GM19035 (cell line): Measurements from ENCODE around the gene MYO16.
A peak's percentile ranks its signal among the peaks of the same experiment; 100 is the strongest.

ENCODE experiments used
- ATAC-seq: cut with Tn5 transposase; IDR thresholded peaks from one replicate; pipeline ENCODE4 v1.9.1; 2021; ENCODE audit not compliant: unreplicated experiment

The MYO16 gene

DNA sequence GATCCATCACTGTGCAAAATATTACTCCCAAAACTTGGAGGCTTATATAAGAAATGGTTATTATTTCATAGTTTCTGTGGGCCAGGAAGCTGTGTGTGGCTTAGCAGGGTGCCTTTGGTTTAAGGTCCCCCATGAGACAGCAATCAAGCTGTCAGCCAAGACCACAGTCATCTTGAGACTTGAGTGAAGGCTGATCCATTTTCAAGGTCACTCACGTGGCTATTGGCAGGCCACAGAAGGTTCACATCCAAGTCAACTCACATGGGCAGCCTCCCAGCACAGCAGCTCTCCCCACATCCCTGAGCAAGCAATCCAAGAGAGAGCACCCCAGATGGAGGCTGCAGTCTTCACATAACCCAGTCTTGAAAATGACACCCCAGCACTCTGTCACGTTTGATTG is 537.4 kb downstream of the MYO16 start:
- ATAC-seq, result peak; percentile 17

DNA sequence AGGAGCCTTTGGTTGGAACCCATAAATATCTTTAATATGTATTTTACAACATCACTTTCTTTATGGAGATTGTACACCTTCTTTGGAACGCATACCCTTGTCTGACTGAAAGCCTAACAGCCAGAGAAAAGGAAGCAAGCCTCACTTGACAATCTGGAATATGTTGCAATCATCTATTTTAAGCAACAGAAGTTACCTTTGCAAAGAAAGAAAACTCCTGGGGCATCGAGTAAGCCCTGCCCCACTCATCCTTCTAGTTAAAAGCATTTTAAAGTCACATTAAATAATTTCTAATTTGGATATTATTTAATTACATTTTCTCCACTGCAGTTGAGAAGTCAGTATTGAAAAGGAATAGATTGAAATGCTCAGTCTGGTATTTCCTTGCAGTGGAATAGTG is 542.7 kb downstream of the MYO16 start:
- no peak for ATAC-seq

DNA sequence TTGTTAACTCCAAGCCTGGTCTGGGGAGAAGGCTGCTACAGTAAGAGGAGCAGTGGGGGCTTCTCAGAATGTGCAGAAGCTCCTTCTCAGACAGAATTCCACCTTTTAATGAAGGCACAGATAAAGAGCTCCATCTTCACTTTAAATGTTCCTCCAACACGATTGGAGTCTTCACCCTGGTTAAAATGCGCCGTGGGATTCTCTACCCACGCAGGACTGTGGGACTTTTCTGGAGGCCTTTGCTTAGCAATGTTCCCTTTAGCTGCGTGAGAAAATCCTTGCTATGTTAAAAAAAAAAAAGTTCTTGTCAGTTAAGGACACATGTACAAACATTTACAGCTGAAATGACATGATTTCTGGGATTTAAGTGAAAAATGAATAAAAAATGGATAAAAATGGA is 546.3 kb downstream of the MYO16 start:
- no peak for ATAC-seq

DNA sequence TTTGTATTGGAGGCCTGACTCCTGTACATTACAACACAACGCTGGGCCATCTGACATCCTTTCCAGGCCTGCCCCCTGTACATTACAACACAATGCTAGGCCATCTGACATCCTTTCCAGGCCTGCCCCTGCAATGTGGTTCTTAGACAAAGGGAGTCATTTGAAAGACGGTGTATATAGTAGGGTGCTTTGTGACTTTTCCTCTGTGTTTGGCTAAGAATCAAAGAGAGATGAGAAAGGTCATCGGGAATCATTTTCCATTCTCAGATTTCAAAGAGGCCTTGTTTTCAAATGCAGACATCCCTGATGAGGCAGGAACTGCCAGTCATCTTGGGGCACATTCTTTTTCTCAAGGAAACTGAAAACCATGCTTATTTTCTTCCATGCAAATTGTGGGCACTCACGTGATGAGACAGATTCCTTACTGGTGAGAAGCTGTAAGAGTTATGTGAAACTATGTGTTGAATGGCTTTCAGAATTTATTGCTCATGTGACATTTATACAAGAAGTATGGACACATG is 551.6 kb downstream of the MYO16 start:
- ATAC-seq, result no peak

DNA sequence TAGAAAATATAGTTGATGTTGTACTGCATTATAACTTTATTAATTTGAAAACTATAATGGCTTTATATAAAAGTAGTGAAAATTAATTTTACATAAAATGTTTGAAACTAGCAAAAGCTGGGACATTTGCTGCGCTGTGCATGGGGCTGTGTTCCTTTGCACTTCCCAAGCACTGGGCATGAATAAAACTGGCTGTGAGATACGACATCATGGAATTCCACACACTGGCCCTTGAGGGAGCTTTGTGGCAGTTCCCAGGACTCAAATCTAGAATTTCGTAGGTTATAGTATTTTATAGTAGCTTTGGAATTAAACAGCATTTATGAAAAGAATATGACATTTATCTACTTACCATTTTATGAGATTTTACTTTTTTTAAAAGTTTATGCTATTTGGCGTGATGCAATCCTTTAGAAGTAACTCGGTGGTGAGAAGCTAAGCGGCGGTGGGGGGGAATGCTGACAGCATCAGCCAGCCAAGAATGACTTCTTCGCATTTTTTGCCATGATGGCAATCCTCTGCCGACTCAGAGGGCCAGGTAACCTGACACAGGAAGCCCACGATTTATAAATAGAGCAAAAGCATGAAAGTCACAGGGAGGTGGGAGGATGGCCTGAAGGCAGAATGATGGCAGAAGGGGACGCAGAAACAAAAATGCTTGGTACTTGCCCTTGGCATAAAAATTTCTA is 553.5 kb downstream of the MYO16 start:
- ATAC-seq, result no peak

DNA sequence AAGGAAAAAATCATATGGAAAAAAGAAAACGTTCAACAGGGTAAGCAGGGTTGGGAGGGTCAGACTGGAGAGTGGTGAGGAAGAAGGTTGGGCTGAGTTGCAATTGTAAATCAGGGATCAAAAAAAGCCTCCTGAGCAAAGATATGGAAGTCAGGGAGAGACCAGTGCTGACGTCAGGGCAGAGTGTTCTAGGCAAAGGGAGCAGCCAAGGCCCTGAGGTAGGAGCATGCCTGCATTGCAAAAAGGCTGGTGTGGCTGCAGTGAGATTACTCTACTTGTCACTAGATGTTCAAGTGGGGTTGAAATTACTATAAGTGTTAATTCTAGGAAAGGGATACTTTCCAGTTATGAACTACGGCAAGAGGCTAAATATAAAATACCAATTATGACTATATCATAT is 562.0 kb downstream of the MYO16 start:
- ATAC-seq, result no peak

DNA sequence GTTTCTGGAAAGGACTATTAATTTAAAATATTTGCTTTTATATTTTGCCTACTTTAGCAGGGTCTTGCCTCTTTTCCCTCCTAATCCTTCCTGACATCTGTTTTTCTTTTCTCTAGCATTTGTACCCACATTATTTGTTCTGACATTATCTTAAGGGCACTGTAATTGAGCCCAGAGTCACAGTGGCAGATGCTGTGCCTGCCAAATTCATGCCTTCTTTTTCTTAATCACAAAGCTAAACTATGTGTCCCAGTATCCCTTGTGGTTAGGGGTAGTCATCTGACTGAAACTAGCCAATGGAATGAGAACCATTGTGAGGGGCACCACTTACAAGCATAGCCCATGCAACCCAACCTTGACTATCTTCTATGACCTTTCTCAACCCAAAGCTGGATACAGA is 562.9 kb downstream of the MYO16 start:
- ATAC-seq, result no peak

DNA sequence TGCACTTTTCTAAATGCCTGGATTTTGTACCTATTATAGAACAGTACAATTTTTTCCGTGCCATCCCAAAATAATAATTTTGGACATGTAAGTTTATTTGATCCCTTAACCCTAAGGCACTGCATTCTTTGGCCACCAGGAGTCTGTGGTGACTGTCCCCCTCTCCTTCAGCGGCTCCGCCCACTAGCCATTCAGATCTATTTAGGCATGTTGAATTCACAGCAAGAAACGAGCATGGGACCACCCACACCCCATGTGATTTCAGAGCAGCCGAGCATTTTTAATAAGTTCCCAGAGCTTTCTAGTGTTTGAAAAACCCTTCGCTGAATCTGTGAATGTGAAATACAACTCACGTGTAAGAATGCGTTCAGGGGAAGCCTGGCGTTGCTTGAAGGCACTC is 567.5 kb downstream of the MYO16 start:
- no peak for ATAC-seq

DNA sequence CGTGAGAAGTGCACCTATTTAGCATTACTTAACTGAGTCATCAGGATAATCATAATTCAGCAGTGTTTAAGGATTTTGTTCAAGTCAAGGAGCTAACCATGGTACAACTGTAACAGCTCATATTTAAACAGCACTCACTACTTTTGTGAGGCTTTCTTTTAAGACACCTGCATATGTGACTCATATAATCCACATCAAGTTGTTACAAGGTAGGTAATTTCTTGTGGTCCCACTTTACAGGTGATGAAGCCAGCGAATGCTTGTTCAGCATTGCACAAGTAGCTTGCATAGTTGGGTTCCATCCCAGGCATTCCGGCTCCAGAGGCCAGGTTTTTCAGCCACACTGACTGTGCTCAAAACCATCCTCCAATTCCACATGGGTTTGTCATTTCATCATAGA is 569.2 kb downstream of the MYO16 start:
- no peak for ATAC-seq

DNA sequence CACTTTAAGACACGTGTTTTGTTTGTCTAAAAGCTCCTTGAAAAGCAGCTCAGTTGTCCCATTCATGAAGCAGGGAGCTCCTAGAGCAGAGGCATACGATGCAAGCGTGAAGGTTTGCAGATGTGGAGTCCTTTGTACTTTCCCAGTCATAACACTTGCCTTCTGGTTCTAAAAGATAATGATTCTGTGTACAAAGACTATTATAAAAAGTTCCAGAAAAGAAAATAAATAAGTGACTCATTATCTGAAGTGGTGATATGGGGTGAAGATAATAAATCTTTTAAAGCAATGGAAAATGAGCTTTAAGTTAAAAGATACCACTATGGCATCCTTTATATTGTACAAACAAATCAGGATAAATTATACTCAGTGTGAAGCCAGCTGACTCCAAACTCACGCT is 569.9 kb downstream of the MYO16 start:
- ATAC-seq, result no peak

DNA sequence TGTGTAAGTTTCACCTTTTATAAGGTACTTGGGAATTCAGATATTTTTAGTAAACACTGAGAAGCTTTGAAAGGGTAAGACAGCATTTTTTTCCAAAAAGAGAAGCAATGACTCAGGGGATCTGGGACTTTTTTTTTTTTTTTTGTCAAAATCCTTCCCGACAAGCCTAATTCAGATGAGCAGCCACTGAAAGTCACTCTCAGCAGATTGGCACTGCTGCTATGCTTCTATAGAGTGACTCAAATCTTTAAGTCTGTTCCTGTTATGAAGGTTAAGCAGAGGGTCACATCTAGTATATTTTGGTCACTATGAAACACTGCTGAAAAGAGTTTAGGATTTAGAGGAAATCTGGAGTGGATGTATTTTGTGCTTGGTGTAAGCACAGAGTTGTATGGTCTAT is 571.1 kb downstream of the MYO16 start:
- ATAC-seq, result no peak

DNA sequence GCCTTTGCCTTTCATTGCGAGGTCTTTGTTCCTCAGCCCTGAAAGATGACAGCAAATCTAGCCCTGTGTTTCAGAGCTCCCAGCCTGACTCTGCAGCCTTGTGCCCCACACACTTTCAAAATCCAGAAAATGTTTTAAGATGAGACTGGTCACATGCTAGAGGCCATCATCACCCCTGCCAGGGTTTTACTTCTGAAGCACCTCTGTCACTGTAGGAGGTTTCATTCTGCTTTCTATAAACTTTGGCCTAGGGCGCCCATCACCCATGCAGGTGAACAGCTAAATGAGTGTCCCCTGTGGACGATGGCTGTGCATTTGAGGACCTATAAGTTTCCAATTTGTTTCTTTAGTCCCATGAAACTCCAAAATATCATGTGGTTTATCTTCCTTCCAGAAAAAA is 574.2 kb downstream of the MYO16 start:
- ATAC-seq, result no peak

DNA sequence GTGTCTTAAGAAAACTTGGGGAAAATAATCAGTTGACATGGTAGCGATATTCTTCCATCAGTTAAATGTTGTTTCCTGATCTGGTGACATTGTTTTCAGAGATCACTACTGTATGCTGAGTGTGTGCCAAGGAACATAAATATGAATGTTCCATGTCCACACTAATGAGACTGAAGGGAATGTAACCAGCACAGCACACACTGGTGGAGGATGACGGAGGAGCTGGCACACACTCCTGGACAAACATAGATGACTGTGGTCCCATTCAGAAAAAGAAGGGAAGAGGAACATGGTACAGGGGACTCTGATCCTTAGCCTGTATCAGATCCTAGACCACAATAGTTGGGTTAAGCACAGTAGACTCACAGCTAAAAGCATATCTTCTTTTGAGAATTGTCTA is 574.8 kb downstream of the MYO16 start:
- ATAC-seq, result no peak

DNA sequence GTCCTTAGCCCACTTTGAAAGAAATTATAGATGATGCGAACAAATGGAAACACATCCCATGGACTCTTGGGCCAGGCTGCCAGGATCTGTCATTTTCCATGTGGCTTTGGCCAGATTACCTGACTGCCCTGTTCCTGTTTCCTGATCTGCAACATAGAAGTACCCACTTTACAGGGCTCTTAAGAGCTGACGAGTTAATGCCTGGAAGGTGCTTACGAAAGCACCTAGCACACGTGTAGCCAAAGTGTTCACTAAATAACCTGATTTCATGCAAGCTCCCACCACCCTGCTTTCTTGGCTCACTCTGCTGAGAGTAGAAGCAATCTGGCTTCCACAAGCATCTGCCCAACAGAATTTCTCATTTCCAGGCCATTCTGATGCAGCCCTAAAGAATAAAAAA is 575.2 kb downstream of the MYO16 start:
- ATAC-seq, result no peak

DNA sequence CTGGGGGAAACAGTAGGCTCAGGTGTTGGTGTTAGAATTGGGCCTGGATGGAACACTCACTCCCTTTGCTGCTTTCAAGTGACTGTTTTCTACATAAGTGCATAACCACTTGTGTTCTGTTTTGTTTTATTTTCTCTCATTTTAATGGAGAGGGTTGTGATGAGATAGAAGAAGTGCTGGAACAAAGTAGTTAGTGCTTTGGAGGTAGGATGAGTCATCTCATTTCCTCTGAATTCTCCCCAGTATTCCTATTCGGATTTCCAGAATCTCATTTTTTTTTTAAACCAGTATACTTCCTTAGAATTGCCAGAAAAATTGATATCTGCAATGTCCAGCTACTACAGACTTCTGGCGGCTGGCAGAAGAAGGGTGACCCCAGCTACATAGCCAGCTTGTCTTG is 575.9 kb downstream of the MYO16 start:
- no peak for ATAC-seq

DNA sequence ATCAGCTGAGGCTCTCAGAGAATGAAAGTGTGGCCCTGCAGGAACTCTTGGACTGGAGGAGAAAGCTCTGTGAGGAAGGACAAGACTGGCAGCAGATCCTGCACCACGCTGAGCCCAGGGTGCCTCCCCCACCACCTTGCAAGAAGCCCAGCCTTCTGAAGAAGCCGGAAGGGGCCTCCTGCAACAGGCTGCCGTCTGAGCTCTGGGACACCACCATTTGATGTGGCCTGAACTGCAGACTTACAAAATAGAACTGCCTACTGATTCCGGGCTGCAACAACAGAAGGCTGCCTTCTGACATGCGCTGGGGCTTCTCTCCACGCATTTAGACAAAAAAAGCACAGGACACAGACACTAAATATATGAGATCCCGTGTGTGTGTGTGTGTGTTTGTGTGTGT is 577.2 kb downstream of the MYO16 start:
- ATAC-seq, result no peak

DNA sequence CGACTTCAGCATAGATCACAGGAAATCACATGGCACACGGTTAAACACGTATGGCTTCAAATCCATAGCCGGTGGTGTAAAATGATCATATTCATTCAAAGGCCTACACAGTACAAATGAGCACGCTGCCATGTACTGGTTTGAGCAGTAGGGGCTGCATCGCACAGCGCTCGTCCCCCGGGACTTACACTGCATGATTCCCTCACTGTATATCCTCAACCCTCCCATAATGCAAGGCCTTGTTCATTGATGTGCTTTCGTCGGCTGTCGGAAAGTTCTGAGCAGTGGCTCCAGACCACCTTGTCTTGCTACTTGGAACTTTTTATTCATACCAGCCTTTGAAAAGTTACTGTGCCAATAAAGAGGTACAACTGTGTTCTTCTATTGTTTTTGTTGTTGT is 578.2 kb downstream of the MYO16 start:
- ATAC-seq, result no peak

DNA sequence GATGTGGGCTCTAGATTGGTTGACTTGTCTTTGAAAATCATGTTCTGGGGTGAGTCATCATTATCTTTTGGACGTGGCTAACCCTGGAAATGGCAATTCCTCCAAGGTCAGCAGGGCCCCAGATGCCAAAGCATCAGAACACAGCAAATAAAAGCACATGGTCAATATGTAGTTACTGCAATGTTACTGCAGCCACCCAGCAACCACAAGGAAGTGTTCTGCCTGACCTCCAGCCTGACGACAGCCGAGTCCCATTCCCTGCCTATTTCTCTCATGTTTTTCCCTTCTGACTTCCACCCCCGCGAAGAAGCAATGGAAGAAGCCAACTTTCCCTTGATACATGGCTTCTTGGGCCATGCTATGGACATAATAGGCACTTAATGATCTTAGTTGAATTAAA is 579.1 kb downstream of the MYO16 start:
- no peak for ATAC-seq

DNA sequence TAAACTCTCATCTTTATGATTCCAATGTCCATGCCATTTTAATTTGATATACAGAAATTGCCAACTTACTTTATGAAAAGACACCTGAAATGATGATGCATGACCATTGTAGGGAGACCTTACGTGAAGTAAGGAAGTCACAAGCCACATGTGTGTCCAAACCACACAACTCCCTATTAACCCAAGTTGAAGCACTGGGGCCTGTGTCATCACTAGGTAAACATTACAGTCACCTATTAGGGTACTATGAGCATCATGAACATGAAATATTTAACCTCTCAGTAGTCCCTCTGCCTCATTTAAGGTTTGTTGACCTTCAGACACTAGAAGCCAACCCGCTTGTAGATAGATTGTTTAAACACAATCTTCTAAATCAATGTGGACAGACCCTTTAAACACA is 580.1 kb downstream of the MYO16 start:
- no peak for ATAC-seq

DNA sequence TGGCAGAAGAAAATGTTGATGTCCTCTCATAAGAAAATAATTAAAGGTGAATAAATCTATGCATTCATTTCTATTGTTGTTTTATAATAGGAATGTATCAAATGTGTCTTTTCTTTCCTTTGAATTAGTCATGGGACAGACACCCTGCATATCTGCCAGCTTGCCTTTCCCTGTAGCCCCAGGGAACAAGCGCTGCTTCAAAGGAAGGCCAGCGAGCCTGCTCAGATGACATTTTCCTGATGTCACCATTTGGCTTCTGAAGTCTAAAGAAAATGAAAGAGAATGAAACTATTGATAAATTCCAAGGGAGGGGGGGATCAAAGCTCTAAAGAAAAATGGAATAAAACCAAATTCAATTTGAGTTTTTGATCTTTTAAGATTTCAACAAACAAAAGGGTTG is 582.2 kb downstream of the MYO16 start:
- no peak for ATAC-seq

DNA sequence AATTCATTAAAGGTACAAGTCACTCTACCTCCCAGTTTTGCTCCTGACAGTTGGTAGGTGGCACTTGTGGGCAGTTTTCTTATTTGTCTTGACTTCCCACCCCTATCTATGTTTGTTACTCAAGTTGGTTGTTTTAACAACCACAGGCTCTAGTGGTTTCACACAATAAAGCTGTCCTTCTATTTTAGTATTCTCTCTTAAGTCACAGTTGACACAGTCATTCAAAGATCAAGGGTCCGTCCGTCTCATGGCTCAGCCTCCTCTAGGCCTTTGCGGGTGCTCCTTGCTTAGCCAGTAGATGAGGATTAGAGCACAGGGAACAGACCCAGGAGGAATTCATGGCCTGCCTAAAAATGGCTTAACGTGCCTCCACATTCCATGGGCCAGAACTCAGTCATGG is 583.2 kb downstream of the MYO16 start:
- ATAC-seq, result no peak

DNA sequence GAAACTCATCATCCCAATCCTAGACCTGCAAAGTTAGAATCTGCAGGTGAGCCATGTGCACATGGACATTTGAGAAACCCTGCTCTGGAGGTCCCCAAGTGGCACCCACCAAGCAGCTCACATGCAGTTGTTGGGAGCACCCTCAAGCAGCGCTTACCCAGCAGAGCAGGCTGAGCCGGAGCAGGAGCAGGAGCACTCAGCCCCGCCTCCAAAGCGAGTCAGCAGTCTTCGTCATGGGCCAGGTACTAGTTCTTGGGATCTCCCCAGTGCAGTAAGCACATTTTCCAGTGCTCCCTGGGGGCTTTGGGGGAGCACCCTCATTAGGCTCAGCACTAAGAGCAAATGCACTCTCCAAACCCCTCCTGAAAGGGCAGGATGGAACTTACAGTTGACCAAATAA is 584.3 kb downstream of the MYO16 start:
- no peak for ATAC-seq

DNA sequence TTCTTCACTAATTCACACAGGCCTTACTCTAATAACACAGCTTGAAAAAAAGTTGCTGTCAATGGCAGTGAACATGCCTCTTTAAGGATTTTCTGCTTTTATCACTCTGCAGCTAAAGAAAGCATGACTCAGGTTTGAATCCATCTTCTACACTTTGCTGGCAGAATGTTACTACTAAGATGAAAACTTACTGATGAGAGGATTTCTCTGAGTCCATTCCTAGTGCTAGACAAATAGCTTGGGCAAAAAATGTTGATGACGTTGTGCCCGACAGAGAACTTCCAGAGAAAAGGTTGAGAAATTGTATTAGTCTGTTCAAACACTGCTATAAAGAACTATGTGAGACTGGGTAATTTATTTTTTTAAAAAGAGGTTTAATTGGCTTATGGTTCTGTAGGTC is 585.0 kb downstream of the MYO16 start:
- ATAC-seq, result no peak
